ENCODE results near the gene ITGB5. TPM values are rescaled to one million over a fixed set of nuclear protein-coding genes. Genes with fewer than 3 reads are reported as not detected.

The ITGB5 gene
- total RNA-seq, 1 donor from 2014 or later, result 143 TPM

DNA sequence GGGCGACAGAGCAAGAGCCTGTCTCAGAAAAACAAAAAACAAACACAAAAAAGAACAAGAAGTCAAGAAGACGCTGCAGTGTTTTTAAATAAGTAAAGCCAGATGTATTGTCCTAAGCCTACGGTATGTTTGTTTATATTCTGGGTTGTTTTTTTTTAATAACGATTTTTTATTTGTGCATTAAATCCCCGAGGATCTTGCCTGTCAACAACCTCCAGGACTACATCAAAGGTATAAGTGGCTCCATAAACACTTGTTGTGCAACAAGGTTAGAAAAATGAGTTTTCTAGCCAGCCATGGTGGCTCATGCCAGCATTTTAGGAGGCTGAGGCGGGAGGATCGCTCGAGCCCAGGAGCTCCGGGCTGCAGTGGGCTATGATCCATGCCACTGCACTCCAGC is 26.1 kb downstream of the ITGB5 start:
- DNase-seq (ENCODE audit: low spot score), result no peak

DNA sequence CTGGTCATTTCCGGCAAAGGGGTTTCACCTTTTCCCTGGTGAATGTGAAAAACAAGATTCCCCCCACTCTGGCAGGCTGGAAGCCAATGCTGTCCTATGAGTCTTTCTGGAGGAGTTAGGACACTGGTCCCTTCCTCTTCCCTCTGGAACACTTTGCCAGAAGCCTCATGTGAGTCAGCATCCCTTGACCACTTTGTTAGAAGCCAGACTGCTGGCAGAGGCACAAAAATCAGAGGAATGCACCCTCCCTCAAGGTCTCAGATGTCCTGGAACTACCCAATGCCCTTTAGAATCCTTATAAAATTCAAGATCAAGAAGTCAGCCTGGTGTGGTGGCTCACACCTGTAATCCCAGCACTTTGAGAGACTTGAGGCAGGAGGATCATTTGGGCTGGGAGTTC is 26.6 kb downstream of the ITGB5 start:
- peak; percentile 87 for DNase-seq (ENCODE audit: low spot score)

DNA sequence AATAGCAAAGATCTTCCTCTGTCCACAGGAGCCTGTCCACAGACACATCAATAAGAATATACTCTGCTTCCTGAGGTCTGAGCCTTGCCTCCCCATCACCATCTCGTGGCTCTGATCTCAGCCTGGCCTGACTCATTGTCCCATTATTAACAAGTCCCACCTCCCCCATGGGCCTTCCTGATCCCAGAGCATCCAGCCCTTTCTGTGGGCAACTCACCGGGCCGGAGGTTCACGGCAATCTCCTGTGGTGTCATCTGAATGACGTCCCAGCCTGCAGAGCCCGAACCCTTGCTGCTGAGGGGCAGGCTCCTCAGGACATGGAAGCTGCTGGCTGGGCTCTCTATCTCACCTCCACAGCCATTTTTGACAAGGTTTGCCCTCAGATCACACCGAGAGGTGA is 28.1 kb downstream of the ITGB5 start:
- no peak for DNase-seq (ENCODE audit: low spot score)

DNA sequence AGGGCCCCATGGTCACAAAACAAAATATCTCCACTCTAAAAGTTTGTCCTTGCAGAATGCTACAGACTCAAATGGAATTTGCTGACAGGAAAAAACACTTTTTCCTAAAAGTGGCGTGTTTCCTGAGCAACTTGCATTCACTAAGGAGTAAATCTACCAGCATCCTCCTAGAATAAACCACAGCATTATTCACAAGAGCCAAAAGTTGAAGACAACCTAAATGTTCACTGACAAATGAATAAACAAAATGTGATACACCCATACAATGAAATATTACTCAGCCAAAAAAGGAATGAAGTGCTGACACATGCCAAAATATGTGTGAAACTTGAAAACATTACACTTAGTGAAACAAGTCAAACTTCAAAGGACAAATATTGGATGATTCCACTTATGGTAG is 28.9 kb downstream of the ITGB5 start:
- no peak for DNase-seq (ENCODE audit: low spot score)

DNA sequence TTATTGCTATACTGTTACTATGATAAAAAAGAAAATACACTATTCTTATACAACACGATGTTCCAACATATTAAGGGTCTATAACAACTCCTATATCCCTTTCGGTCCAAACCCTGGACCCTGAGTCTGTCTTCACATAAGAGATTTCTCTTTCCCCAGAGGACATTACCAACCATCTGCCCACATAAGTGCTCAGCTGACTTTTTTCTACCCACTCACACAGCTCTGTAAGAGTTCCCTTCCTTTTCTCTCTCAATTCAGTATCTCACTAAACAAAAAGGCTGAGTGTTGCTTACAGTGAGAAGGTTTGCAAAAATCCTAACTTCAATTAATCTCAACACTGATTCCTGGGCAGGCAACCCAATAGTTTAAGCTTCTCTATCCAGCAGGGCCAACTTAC is 30.5 kb downstream of the ITGB5 start:
- no peak for DNase-seq (ENCODE audit: low spot score)

DNA sequence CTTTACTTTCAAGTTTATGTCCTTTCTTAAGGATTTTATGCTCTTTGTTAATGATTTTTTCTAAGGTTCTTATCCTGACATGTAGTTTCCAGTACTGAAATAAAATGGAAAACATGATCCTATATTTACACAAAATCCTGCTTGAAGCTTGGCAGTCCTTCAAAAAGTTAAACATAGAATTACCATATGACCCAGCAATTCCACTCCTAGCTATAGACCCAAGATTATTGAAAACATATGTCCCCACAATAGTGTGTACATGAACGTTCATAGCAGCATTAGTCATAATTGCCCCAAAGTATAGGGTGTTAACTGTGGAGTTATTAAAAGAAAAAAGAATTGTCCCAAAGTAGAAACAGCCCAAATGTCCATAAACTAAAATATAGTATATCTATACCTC is 33.2 kb downstream of the ITGB5 start:
- peak; percentile 59 for DNase-seq (ENCODE audit: low spot score)

DNA sequence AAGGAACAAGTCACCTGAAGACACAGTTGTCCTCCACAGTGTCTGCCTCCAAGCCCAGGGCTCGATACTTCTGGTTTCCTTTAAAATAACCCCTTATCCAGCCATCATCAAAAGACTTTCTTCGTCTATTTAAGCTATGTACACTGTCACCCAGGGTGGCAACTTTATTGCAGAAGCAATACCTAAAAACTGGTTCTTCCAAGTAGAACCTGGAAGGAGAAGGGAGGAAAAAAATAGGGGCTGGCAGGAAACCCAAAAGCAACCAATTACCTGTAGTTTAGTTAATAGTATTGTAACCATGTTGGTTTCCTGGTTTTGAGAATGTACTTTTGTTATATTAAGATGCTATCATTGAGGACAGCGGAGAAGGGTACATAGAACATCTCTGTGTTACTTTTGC is 33.7 kb downstream of the ITGB5 start:
- no peak for DNase-seq (ENCODE audit: low spot score)

DNA sequence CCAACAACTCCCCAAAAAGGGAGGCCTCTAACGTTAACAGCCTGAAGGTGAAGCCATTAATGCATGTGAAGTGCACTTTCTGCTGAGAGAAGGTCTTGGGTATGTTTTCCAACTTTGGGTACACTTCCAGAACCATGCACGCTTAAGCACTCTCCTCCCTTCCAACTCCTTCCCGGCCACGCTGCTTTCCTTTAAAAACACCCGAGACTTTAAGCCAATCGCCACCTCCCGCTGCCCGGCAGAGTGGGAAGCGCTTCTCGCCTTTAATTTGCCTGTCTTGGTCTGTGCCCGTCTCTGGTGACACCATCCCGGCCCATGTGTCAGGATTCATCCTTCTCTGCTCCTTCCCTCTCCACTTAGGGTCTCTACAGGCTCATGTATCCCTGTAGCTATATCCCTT is 35.3 kb downstream of the ITGB5 start:
- DNase-seq (ENCODE audit: low spot score), result no peak

DNA sequence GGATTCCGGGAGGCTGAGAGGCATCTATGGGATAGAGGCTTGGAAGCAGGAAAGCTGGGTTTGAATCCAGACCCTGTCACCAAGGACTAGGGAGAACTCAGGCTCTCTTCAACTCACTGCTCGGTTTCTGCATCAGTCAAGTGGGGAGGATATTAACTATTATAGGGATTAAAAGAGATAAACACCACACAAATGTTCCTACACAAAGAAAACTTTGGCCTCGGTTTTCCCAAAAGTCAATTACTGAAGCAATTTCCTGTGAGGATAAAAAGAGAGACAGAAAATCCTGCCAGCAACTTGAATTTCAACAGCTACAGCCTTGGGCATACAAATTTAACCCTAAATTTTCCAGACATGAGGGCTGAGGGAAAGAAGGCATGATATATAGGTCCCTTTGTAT is 36.0 kb downstream of the ITGB5 start:
- no peak for DNase-seq (ENCODE audit: low spot score)

DNA sequence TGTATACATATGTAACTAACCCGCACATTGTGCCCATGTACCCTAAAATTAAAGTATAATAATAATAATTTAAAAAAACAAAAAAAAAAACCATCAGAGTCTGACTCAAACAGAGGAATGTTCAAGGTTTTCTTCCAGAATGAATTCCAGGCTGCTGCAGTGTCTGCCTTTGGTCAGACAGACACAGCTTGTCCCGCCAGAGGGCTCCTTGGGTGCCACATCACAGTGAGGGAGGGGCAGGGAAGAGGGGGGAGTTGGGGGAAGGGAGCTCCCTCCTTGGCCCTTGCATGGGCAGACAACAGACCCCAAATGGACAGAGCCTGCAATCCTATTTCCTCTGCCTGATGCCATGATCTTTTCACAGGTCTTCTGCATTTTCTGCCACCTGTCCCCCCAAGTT is 36.5 kb downstream of the ITGB5 start:
- peak; percentile 66 for DNase-seq (ENCODE audit: low spot score)

DNA sequence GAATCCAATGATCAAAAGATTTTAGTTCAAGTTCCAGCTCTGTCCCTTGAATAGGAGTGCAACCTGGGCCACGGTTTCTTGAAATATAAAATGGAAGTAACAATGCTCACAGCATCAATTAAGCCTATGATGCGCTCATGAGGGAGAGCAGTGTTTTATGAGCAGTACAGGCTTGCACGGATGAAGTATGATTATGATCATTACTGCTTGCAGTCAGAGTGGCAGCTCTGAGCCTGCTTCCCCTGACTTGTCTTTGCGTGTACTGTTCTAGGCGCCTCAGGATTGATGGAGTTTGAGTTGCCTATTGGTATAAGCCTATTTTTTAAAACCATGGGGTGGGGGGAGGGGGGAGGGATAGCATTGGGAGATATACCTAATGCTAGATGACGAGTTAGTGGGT is 37.0 kb downstream of the ITGB5 start:
- DNase-seq (ENCODE audit: low spot score), result peak; percentile 61

DNA sequence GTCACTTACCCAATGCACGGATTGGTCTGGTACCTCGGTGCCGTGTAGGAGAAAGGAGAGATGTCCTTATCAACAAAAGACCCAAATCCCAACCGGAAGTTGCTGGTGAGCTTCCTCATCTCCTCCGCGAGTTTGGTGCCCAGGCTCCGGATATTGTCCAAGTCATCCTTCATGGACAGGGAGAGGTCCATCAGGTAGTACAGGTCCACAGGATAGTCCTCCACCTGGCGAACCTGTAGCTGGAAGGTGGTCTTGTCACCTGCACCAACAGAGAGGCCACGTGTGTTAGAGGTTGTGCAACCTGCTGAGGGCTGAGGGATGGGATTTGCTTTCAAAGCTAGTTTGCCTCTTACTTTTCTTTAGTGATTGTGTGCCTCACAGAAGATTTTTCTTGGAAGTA is 38.9 kb downstream of the ITGB5 start:
- no peak for DNase-seq (ENCODE audit: low spot score)

DNA sequence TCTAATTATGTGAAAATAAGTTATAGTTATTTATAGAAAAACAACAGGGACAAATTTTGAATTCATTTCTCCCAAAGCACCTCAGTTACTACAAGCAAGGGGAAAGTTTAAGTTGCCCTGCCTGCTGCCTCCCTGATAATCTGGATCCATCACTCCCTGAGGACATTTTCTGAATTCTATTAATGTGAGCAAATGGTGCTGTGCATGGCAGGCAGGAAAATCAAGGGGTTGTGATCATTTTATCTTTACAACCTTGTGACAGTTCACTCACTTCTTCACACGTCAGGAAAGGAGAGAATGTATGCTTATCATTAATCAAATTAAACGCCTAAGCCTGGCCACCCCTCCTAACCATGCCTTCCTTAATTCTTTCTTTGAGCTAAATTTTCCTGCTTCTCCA is 39.3 kb downstream of the ITGB5 start:
- DNase-seq (ENCODE audit: low spot score), result no peak

DNA sequence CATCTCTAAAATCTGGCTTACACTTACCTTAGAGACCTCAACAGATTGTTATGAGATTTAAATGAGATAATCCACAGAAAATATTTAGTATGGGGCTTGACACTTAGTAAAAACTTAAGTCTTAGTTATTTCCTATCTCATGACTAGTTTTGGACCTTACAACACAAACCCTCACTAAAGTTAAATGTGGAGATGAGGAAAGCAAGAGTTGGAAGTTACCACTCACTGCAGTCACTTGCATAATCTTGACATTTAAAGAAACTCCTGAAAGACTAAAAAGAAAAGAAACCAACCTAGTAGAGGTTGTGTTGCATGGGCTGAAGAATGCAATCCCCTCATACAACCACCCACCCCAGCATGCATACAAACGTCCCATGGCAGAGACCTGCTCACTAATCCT is 40.1 kb downstream of the ITGB5 start:
- no peak for DNase-seq (ENCODE audit: low spot score)

DNA sequence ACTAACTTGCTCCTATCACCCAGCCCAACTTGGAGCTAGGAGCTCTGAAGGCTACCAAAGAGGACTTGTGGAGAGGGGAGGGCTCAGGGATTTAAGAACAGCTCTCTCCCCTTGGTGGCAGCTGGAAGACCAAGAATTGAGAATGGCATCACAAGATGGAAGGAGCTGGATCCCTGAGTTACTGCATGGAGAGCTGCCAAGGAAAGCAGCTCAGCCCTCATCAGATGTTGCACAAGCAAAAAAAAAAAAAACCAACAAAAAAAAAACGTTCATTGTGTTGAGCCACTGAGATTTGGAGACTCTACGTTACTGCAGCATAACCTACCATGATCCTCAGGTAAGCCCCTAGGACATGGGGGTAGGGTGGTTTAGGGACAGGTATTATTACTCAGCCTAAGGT is 41.0 kb downstream of the ITGB5 start:
- DNase-seq (ENCODE audit: low spot score), result peak; percentile 47

DNA sequence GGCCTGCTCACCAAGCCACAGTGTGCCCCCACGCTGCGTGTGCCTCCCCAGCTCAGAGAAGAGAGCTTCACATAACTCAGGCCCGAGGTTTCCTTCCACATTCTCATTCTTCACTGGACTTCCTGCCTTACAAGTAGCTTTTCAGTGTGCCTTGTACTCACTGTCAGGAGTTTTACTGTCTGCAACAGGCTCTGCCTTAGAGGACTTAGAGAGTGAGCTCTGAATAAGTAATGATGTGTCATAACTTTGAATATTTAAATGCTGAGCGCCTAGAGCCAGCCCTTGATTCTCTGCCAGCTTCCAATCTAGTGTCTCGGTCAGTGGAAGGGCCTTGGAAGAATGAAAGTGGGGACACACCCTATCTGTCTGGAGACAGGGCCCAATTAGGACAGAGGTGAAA is 41.8 kb downstream of the ITGB5 start:
- peak; percentile 96 for DNase-seq (ENCODE audit: low spot score)

DNA sequence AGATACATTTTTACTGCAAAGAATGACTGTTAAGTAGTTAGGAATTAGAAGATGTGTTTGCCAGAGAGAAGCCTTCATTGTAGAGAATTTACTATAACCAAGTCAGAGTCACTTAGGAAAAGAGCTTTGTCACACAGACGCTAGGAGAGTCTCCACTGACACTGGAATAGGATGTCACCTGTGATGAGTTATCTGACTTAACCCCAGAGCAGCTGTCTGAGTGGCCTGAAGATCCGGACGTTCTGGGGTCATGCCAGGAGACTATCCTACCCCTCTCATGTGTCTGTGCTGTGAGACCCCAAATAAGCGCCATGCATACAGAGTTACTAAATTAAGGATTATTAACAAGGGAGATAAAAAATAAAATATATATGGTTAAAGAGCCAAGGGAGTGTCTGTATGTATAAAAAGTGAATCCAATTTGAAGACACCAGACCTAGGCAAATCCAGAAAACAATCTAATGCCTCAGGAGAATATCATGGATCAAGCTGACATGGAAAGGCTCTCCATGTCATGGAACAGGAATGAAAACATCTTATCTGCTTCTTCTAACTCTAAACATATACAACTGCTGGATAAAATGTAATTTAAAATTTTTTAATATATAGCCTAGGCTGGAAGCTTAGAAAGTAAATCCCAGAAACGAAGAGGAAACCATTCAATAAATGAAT is 43.5 kb downstream of the ITGB5 start:
- peak; percentile 66 for DNase-seq (ENCODE audit: low spot score)

DNA sequence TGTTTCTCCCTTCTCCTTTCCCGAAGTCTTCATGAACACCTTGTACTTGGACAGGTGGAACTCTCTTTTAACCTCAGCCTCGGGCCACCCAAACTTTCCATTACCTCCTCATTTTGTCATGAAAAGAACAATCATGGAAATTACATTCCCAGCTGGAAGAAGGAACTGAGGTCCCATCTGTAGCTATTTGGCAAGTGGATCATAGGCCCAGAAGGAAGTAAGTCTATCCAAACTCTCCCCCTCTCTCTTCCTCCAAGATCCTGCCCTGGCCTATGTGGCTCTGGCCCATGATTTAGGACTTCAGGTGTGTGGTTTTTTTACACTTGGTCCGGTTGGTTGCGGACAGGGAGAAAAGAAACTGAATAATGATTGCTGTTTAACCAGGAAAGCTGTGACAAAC is 44.1 kb downstream of the ITGB5 start:
- DNase-seq (ENCODE audit: low spot score), result no peak

DNA sequence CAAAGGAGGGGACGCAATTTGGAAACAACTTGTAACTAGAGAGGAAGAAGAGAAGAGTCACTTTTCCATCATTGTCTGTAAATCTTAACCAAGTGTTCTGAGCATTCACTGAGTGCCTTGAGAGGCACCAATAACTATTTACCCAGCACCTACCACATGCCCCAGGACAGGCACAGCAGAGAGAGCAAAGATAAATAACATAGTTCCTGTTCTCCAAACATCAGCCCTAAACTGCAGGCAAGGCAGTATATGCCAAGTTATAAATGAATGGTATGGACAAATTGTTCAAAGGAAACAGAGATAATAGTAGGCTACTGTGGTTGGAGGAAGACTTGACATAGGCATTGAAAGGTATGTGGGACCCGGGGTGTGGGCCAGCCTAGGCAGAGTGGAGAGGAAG is 45.6 kb downstream of the ITGB5 start:
- DNase-seq (ENCODE audit: low spot score), result no peak

DNA sequence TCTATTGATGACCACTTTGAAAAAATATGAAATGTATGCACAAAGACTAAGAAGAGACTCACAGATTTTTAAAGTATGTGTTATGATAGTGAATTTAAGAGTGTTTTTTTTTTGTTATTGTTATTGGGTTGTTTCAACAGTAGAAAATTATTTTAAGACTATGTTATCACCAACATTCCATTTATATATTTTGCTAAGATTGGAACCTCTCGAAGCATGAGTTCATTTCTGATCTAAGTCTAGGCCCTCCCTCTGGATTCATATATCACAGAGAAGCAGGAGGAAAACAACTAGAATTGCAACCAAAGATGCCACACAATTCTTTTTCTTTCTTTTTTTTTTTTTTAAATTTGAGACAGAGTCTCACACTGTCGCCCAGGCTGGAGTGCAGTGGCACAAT is 46.8 kb downstream of the ITGB5 start:
- DNase-seq (ENCODE audit: low spot score), result no peak

DNA sequence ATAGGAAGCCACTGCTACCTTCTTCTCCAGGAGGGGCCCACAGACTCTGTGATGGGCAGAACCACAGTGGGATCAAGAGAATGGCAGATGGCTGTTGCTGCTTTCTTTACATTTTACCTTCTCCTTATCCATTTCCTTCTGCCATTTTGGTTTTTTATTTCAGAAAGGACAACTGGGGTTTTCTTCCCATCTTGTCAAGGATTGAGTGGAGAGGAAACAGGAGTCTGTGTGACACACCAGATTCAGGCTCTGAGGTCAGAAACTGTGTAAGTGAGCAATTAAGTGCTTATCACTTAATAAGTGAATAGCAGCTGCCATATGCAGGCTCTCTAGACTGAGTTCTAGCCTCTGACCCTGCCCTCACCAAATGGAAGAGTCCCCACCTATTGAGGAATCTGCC is 47.3 kb downstream of the ITGB5 start:
- DNase-seq (ENCODE audit: low spot score), result no peak

DNA sequence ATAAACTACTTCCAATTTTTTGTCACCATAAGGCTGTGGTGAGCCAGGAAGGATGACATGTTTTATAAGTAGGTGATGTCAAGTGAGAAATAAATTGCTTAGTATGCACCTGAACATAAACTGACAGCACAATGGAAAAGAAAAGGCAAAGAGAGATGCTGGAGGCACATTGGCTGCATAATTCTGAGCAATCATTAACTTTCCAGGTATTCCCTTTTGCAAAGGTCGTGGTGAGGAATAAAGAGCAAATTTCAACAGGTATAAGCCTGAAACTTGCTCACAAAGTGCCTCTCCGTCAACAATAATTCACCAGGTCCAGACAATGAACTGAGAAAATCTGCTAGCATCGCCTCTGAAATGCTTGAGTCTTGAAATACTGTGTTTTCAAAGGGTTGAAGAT is 48.2 kb downstream of the ITGB5 start:
- DNase-seq (ENCODE audit: low spot score), result no peak

DNA sequence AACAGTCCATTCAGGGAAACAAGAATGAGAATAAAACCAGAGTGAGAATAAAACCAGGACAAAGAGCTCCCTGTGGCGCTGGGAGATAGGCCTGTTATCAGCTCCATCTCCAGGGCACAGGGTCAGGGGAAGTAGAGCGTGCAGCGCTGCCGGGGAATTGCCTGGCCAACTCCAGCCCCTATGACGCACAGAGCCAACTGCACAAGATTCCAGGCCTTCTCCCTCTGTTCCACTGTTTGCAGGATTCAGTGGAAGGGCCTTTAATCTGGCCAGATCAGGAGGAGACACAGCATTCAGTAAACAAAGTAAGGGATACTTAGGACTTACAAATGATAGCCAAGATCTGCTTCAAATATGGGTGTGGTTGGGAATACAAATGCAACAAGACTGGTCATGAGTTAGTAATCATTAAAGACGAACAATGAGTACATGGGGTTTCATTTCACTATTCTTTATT is 49.4 kb downstream of the ITGB5 start:
- peak; percentile 90 for DNase-seq (ENCODE audit: low spot score)

DNA sequence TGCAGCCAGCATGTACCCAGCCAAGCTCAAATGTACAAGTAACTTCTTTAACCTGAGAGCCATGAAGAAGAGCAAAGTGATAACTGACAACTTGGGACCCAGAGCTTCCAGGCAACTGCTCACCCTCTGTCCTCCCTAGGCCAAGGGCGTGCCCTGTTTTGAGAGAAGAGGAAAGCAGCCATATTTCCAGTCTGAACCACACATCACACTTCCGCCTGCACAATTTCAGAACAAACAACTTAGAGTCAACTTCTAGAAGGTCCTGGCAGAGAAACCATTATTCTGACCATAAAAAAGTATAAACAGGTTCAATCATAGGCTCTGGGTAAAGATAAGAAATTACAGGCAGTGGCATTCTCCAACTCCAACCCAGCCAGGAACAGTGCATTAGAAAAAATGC is 50.1 kb downstream of the ITGB5 start:
- peak; percentile 55 for DNase-seq (ENCODE audit: low spot score)

Data from umbilical cord (tissue), 2 donors.